HG03175 (cell line): ENCODE measurements around the gene BRAP.
"Not testable (repeated sequence)": the region's sequence is repeated elsewhere in the genome, so short reads cannot be mapped to it uniquely, and the experiment has no call there.

Experiments
- ATAC-seq: cut with Tn5 transposase; IDR thresholded peaks from one replicate; pipeline ENCODE4 v1.9.1; 2021; ENCODE audit warnings: mild to moderate bottlenecking, moderate library complexity; ENCODE audit not compliant: unreplicated experiment

BRAP gene

DNA sequence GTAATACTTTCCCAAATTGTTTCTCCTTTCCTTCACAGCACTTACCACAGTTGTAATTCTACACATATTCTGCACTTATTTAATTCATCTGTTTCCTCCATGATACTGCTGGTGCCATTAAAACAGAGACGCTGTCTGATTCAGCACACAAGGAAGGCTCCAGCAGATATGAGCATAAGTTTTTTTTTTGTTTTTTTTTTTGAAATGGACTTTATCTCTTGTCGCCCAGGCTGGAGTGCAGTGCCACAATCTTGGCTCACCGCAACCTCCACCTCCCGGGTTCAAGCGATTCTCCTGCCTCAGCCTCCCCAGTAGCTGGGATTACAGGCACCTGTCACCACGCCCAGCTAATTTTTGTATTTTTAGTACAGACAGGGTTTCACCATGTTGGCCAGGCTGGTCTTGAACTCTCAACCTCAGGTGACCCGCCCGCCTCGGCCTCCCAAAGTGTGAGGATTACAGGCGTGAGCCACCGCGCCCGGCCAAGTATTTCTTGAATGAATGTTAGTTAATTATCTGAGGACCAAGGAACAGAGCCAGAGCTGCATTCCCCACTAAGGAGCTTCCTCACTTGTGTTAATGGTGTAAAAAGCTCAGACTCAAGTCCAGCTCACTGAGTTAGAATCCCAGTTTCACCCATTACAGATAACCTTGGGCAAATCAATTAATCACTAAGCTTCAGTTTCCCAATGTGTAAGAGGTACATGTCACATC, 1.1 kb downstream of the BRAP start:
- ATAC-seq: not testable (repeated sequence)

GRCh38 chr12:111677186-111677585, 8.6 kb downstream of the BRAP start:
- no peak for ATAC-seq

DNA sequence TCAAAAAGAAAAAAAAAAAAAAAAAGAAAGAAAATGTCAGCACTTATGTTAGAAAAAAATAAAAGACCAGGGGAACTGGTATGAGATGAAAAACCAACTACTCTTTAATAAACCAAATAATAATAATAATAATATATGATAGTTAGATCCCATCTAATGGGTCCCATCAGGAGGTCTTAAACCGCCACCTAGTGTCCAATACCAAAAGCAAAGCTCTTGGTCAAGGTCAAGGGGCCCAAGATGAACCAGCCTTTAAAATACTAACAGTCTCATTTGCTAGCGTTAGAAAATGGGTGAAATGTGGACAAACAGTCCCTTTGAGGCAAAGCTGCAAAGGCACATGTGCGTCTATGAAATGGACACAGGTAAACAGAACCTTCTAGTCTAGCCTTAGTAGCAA, 12.3 kb downstream of the BRAP start:
- ATAC-seq: no peak

DNA sequence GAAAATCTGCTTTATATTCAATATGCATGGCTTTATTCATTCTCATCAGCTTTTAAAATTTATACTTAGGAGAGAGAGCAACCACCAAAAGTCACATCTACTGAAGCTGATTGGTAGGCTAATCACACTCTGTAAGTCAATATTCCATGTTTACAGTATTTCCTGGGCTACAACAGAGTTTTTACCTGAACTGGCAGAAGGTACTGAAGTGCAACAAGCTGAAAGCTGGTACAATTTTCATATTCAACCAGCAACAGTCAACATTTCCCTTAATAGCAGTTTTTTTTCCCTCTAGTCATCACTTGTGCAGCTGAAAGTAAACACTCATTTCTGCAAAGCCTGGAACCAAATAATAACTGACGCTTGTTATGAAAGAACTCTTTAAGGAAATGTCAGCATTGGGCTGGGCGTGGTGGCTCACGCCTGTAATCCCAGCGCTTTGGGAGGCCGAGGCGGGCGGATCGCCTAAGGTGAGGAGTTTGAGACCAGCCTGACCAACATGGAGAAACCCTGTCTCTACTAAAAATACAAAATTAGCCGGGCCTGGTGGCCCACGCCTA, 12.9 kb downstream of the BRAP start:
- ATAC-seq: no peak

GRCh38 chr12:111664961-111665865, 20.5 kb downstream of the BRAP start:
- ATAC-seq: no peak

- ATAC-seq: no peak
Observed at GRCh38 chr12:111664499-111664898, 21.3 kb downstream of the BRAP start.

DNA sequence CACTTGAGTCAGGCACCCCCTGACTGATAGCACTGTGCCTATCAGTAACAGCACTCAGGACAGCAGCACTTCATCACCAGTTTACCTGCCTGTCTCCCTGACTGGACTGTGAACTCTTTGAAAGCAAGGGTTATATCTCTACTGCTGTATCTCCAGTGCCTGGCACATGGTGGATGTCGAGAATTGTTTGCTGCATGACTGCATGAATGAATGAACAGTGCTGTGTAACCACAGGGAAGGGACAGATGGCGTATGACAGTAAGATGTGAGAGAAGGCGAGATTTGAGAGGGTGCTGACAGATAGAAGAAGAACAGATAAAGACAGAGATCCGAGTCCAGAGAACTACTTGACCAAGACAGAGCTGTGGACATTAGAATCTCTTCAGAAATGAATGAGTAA, 29.7 kb downstream of the BRAP start:
- ATAC-seq: no peak

GRCh38 chr12:111655356-111655755, 30.4 kb downstream of the BRAP start:
- ATAC-seq: no peak

GRCh38 chr12:111653596-111653995, 32.2 kb downstream of the BRAP start:
- no peak for ATAC-seq

- ATAC-seq: not testable (repeated sequence)
Observed at GRCh38 chr12:111652530-111652929, 33.2 kb downstream of the BRAP start.

DNA sequence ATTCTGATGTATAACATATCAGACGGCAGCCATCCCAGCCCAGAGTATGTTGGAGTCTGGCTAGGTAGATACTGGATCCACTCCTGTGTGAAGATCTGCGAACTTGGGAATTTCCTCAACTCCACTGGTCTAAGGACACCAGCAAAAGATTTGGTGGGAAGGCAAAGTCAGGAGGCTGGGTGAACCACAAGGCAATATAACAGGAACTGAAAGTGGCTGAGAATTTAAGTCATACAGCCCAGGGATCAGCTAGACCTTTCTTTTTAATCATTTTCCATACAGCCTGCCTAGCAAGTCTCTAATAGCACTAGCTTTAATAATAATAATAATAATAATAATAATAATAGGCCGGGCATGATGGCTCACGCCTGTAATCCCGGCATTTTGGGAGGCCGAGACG, 34.8 kb downstream of the BRAP start:
- ATAC-seq: no peak

DNA sequence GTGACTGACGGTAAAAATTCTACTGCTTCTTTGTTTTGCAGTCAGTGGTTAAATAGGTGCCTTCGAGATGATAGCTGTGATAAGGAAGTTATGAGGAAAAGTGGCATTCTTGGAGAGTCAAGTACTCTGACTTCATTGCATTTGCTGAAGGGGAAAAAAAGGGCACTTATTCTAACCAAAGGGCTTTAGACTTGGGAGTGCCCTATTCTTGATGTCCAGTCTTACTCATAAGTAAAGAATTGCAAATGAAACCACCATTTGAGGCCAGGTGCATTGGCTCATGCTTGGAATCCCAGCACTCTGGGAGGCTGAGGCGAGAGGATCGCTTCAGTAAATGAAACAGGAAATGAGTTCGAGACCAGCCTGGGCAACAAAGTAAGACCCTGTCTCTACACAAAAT, 40.3 kb downstream of the BRAP start:
- ATAC-seq: no peak

DNA sequence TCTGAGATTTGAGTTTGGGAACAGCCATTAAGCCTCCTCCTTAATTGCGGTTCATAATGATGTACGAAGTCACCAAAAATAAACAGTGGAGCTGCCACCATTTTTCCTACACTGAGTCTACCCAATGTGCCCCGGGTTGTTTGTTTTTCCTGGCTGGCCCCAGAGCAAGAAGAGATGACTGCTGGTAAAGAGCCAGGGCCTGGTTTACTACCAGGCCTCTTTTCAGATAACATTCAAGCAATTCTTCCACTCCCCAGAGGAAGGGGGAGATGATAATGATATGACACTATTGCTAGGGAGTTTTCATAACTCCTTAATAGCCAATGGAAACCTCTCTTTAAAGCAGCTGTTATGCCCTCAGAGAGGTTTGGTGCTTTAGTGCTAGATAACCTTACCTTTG, 42.3 kb downstream of the BRAP start:
- ATAC-seq: no peak

- no peak for ATAC-seq
Observed at GRCh38 chr12:111642681-111643426, 42.9 kb downstream of the BRAP start.

GRCh38 chr12:111640506-111640905, 45.2 kb downstream of the BRAP start:
- ATAC-seq: no peak

DNA sequence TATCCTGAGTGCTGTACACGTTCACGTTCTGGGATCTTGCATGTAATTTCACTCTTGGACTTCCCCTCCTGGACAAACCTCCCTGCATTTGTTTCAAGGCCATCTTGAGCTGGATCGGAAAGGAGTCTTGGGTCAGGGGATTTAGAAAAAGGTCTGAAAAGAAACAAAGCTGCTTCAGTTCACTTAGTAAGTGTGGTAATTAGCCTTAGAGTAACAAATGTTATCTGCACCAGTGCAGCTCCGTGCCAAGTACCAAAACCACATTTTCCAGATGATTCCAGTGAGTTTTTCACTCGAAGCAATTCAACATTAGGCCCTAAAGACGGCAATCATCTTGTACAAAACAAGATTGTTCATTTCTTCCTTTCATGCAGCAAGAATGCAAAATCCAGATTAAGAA, 47.2 kb downstream of the BRAP start:
- no peak for ATAC-seq

- ATAC-seq: no peak
Observed at GRCh38 chr12:111636209-111636945, 49.4 kb downstream of the BRAP start.

GRCh38 chr12:111635524-111635923, 50.2 kb downstream of the BRAP start:
- no peak for ATAC-seq

- ATAC-seq: no peak
Observed at GRCh38 chr12:111628505-111629260, 57.1 kb downstream of the BRAP start.

- no peak for ATAC-seq
Observed at GRCh38 chr12:111626230-111626629, 59.5 kb downstream of the BRAP start.
